Endodermal cell (in vitro differentiated cells): ENCODE results near the gene MTUS2. TPM values are rescaled to one million over a fixed set of nuclear protein-coding genes. Genes with fewer than 3 reads are reported as not detected.
"Not testable (repeated sequence)": the region's sequence is repeated elsewhere in the genome, so short reads cannot be mapped to it uniquely, and the experiment has no call there.

Experiments used
- DNase-seq: peaks from one replicate; pipeline ENCODE4 v3.0.0-alpha.2; 2017
- H3K27ac ChIP-seq: 2 replicates; pipeline ENCODE4 v1.5.1; 2013; ENCODE audit warnings: mild to moderate bottlenecking, low read depth, low read length, moderate library complexity
- H3K27me3 ChIP-seq: 2 replicates; pipeline ENCODE4 v1.6.1; 2013; ENCODE audit warnings: mild to moderate bottlenecking, low read length, moderate library complexity; ENCODE audit not compliant: insufficient read depth, control insufficient read depth, poor library complexity, severe bottlenecking
- H3K36me3 ChIP-seq: 2 replicates; pipeline ENCODE4 v1.7.0; 2013; ENCODE audit warnings: mild to moderate bottlenecking, low read length, moderate library complexity; ENCODE audit not compliant: control insufficient read depth, insufficient read depth
- H3K4me1 ChIP-seq: one replicate; pipeline ENCODE4 v1.7.0; 2013; ENCODE audit warnings: low read length; ENCODE audit not compliant: control insufficient read depth, insufficient read depth
- H3K4me3 ChIP-seq: 2 replicates; pipeline ENCODE4 v1.5.1; 2013; ENCODE audit warnings: mild to moderate bottlenecking, low read length, moderate library complexity
- H3K9ac ChIP-seq: 2 replicates; pipeline ENCODE4 v1.6.1; 2013; ENCODE audit warnings: mild to moderate bottlenecking, low read length, moderate library complexity; ENCODE audit not compliant: poor library complexity, severe bottlenecking; ENCODE audit errors: extremely low read depth
- H3K9me3 ChIP-seq: 2 replicates; pipeline ENCODE4 v1.6.1; 2013; ENCODE audit warnings: mild to moderate bottlenecking, low read length, moderate library complexity; ENCODE audit not compliant: control insufficient read depth
- H3K27ac Mint-ChIP-seq: 2 replicates; pipeline ENCODE4 v1.8.0; 2020; ENCODE audit warnings: mixed read lengths
- H3K27me3 Mint-ChIP-seq: 2 replicates; pipeline ENCODE4 v1.8.0; 2021; ENCODE audit warnings: mild to moderate bottlenecking, mixed read lengths; ENCODE audit not compliant: insufficient read depth
- H3K36me3 Mint-ChIP-seq: 2 replicates; pipeline ENCODE4 v1.8.0; 2020; ENCODE audit warnings: low read depth, mixed read lengths
- H3K4me1 Mint-ChIP-seq: 2 replicates; pipeline ENCODE4 v1.8.0; 2020; ENCODE audit warnings: mixed read lengths
- H3K4me3 Mint-ChIP-seq: 2 replicates; pipeline ENCODE4 v1.8.0; 2020; ENCODE audit warnings: mild to moderate bottlenecking, moderate library complexity, mixed read lengths
- H3K9me3 Mint-ChIP-seq: 2 replicates; pipeline ENCODE4 v1.8.0; 2020; ENCODE audit warnings: mild to moderate bottlenecking, mixed read lengths
- WGBS, 2 experiments: methylation state at CpG; one replicate each; pipeline versions ENCODE4 v1.1.5 to v1.1.7; 2013; ENCODE audit warnings: missing lambda C conversion rate in 2 of 2, mixed read lengths in 1 of 2; ENCODE audit not compliant: insufficient coverage in 1 of 2, insufficient read length in 1 of 2; 5-methylcytosine and 5-hydroxymethylcytosine counted together
- total RNA-seq, 2 donors: library from RNA; stranded (reverse); fragmentation: NEBNext Ultra II Directional in 1 of 2; extraction: Animal tissue kit (Norgen Biotek cat#: 25700) in 1 of 2; gene quantifications; 2 replicates in 1 of 2; 3 replicates in 1 of 2; pipeline ENCODE4 v1.2.1, GENCODE V29; 2021
- TF ChIP-seq, protein P1 (sequence below): fragments of 200-600 bp; sonication (generic); conservative IDR thresholded peaks from 2 replicates; pipeline ENCODE4 v1.5.0; 2021; ENCODE audit warnings: antibody characterized with exemption, mild to moderate bottlenecking

The MTUS2 gene
- total RNA-seq, 2 donors from 2014 or later, result 1.2 to 1.3 TPM

DNA sequence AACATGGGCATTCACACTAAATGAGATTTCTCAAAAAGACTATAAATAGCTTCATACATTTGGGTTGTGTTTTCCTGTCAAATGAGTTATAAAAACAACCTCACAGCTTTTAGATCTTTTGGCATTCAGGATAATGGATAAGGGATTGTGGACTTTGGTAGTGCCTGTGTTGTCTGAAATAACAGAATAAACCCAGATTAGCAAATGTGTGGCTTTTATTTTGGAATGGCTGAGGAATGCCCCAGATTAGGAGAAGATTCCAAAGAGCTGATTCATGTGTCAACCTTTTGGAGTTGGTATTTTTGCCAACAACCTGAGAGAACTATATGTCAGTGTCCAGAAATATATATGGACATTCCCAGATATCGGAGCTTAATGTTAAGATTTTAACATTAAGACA is 164.7 kb downstream of the MTUS2 start:
- Mint-ChIP-seq H3K4me3 (no peak overlapping the region), H3K4me1 (peaks cover 20% of the 10 kb centered on the region), H3K27me3 (peaks cover 3% of the 10 kb centered on the region), H3K9me3 (no peaks in the 10 kb centered on the region), H3K27ac (no peak overlapping the region), H3K36me3 (no peaks in the 10 kb centered on the region)
- TF ChIP-seq, protein P1, sequence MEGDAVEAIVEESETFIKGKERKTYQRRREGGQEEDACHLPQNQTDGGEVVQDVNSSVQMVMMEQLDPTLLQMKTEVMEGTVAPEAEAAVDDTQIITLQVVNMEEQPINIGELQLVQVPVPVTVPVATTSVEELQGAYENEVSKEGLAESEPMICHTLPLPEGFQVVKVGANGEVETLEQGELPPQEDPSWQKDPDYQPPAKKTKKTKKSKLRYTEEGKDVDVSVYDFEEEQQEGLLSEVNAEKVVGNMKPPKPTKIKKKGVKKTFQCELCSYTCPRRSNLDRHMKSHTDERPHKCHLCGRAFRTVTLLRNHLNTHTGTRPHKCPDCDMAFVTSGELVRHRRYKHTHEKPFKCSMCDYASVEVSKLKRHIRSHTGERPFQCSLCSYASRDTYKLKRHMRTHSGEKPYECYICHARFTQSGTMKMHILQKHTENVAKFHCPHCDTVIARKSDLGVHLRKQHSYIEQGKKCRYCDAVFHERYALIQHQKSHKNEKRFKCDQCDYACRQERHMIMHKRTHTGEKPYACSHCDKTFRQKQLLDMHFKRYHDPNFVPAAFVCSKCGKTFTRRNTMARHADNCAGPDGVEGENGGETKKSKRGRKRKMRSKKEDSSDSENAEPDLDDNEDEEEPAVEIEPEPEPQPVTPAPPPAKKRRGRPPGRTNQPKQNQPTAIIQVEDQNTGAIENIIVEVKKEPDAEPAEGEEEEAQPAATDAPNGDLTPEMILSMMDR, result no peak
- 100% methylated on average over 1 of the region's 1 CpG; no CpG with 5 or more reads in 1 of the 2 experiments for WGBS, 2 experiments
- DNase-seq, result no peak
- Histone ChIP-seq H3K36me3 (no peaks in the 10 kb centered on the region), H3K4me1 (peaks cover 4% of the 10 kb centered on the region), H3K27ac (no peak overlapping the region), H3K27me3 (no peaks in the 10 kb centered on the region), H3K9me3 (peaks cover under 1% of the 10 kb centered on the region), H3K9ac (no peak overlapping the region), H3K4me3 (no peak overlapping the region)

GRCh38 chr13:28990378-28990777 is 170.2 kb downstream of the MTUS2 start:
- H3K9ac ChIP-seq, H3K4me1 Mint-ChIP-seq, H3K27me3 ChIP-seq, H3K4me1 ChIP-seq, DNase-seq, H3K36me3 ChIP-seq, H3K27ac ChIP-seq, H3K9me3 ChIP-seq, H3K36me3 Mint-ChIP-seq, H3K4me3 ChIP-seq, H3K27ac Mint-ChIP-seq, H3K4me3 Mint-ChIP-seq, H3K27me3 Mint-ChIP-seq: not testable (repeated sequence)
- H3K9me3 Mint-ChIP-seq, result peaks cover 15% of the 10 kb centered on the region
- 50 to 51% methylated on average over 2 to 3 of the region's 3 CpGs for WGBS, 2 experiments

DNA sequence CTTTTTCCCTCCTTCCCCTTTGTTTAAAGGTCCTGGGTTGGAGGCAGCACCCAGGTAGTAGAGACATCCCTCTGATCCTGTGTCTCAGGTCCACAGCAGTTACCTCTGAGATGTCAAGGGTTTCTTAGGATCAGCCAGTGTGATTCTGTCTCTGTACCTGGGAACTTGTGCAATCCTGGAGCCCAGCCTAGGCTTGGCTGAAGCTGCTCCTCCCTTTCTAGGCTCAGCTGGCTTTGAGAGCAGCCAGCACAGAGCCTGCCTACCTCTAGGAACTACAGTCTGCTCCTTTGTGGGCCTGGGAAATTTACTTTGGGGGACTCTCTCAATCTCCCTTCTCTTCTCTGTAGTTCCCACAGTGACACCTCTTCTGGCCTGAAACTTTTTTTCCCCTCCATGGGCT is 171.6 kb downstream of the MTUS2 start:
- no peak for DNase-seq
- Mint-ChIP-seq H3K4me3 (no peak overlapping the region), H3K4me1 (peaks cover 4% of the 10 kb centered on the region), H3K27me3 (peaks cover 6% of the 10 kb centered on the region), H3K27ac (no peak overlapping the region), H3K36me3 (no peaks in the 10 kb centered on the region), H3K9me3 (peaks cover 15% of the 10 kb centered on the region)
- no peak overlapping the region for H3K9ac ChIP-seq
- H3K4me1 ChIP-seq, result no peaks in the 10 kb centered on the region
- no peak overlapping the region for H3K27ac ChIP-seq
- no peak overlapping the region for H3K4me3 ChIP-seq
- H3K36me3 ChIP-seq, result no peaks in the 10 kb centered on the region
- TF ChIP-seq, protein P1, result no peak
- no peaks in the 10 kb centered on the region for H3K9me3 ChIP-seq
- H3K27me3 ChIP-seq, result no peaks in the 10 kb centered on the region

GRCh38 chr13:29000826-29001225 is 180.7 kb downstream of the MTUS2 start:
- H3K27ac Mint-ChIP-seq, result no peak overlapping the region
- H3K9ac ChIP-seq, result no peak overlapping the region
- H3K4me3 ChIP-seq, result no peak overlapping the region
- H3K36me3 Mint-ChIP-seq, result no peaks in the 10 kb centered on the region
- no peak overlapping the region for H3K4me3 Mint-ChIP-seq
- no peaks in the 10 kb centered on the region for H3K27me3 ChIP-seq
- peaks cover 23% of the 10 kb centered on the region for H3K9me3 Mint-ChIP-seq
- peaks cover 2% of the 10 kb centered on the region for H3K27me3 Mint-ChIP-seq
- H3K4me1 ChIP-seq, result no peaks in the 10 kb centered on the region
- H3K9me3 ChIP-seq, result peaks cover 24% of the 10 kb centered on the region
- no peak for DNase-seq
- no peak overlapping the region for H3K27ac ChIP-seq
- WGBS, 2 experiments, result 75% methylated on average over 3 of the region's 3 CpGs; no CpG with 5 or more reads in 1 of the 2 experiments
- peaks cover 2% of the 10 kb centered on the region for H3K4me1 Mint-ChIP-seq
- no peaks in the 10 kb centered on the region for H3K36me3 ChIP-seq
- TF ChIP-seq, protein P1, result no peak
